Activated T-helper 1 cell treated with Interleukin-2 at 50 U/mL for 16 hours (primary cell): ENCODE data around the gene MCC.

Experiments
- DNase-seq: peaks from one replicate; pipeline ENCODE4 v3.0.0-alpha.2; 2020; ENCODE audit warnings: low read depth

The MCC gene

DNA sequence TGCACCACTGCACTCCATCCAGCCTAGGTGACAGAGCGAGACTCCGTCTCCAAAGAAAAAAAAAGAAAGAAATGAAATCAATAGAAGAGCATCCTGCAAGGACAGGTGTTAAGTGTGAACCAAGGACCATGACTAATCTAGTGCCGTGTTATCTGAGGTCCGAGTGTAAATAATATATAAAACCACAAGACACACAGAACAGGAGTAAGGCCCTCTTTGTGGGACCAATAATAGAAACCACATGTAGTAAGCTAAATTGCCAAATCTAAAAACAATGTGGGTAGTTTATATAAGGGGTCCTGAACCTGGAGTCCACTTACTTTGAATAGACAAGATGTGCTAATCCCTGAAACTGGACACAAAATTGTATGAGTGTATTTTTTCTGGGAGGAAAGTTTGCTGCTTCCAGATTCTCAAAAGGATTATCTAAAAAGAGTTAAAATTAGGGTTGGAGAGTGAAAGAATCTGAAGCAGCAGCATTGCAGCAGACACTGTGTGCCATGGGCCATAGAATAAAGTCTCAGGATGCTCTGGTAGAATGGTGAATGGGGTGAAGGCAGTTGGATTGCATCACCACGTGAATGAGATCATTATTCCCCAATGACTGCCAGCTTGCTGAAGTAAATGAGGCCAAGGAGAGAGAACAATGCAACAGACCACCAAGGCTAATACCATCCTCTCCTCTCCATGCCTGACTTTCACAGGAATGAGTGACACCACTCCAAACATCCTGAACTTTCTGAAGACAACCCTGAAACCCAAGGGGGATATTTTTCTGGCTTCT is 288.9 kb downstream of the MCC start:
- no peak for DNase-seq

DNA sequence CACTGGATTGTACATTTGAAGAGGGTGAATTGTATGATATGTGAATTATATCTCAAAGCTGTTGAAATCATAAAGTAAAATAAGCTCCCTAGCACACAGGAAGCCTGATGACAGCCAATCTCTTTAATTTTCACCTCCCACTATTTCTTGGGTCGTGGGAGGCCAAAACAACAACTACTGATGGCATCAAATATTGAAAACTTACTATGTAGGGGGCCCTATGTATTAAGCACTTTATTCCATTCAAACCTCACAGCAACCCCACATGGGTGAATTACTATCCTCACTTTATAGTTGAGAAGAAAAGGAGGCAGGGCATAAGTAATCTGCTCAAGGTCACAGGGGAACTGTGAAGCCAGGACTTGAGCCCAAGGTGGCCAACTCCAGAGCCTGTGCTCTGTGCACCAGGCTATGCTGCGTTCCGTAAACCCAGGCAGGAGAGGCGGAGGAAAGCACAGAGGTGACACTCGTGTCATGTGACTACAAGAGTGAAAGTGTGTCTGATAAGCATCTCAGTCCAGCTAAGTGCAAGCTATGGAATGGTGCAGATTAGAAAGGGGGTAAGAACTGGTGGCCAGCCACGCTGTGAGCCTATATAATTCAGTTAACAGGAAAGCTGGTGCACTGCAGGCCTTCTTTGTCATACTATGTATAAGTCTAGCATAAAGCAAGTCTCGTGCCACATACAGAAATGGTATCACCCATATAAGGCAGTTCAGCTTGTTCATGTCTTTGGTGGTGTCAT is 290.6 kb downstream of the MCC start:
- DNase-seq = no peak

DNA sequence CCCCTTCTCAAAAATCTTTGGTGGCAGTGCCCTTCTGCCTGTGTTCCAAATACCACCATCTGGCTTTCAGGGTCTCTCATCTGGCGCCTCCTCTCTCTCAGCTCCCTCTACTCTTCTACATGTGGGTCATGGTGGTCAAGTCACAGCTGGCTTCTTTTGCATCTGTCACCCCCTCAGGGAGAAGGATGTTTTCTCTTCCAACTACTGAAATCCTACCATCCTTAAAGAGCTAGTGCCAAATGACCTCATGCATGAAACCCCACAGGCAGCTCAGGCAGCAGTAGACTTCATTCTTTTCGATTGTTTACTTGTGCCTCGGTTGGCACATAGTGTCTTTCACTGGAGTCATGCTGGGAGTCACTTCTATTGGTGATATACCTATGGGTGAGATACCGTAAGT is 292.5 kb downstream of the MCC start:
- no peak for DNase-seq

DNA sequence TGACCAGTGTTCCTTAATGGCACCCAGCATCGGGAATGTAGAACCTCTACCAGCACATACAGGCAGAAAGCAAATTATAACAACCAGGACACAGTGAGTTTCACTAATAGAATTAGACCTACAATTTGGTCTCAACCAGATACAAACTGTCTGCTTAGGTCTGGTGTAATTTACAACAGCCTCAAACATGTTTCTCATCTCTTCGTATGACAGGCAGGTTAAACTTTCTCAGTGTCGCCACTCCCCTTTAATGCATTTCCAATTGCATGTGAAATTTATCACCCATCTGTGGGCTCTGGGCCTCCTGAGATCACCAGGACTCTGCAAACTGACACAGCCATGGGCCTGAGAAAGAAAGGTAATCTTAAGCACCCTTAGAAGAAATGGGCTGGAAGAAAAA is 293.0 kb downstream of the MCC start:
- DNase-seq = no peak

DNA sequence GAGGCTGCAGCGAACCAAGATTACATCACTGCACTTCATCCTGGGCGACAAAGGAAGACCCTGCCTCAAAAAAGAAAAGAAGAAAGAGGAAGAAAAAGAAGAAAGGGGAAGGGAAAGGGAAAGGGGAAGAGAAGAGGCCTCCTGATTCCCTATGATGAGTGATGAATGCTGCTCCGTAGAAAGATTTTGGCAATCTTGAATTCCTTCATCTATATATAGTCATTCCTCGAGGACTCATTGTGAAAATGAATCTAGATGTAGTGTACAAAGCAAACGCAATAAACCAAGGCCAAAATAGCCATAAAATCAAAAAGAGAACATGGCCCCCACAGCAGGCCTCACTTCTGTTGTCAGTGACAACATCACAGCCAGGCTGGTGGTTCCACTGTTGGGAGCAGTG is 293.7 kb downstream of the MCC start:
- no peak for DNase-seq

DNA sequence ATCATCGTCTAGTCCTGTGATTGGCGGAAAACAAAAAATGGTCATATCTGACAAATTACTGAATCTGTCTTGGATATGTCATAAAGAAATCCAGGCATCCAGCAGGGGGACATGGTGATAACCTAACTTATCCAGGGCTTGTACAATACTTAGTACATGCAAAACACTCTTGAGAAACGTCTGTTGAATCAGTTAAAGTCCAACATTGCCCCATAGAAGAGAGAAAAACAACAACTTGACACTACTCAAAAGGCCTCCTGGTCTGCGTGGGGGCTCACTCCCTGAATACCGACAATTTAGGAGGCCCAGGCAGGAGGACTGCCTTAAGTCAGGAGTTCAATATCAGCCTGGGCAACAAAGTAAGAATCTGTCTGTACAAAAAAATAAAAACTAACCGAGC is 294.1 kb downstream of the MCC start:
- DNase-seq = no peak

DNA sequence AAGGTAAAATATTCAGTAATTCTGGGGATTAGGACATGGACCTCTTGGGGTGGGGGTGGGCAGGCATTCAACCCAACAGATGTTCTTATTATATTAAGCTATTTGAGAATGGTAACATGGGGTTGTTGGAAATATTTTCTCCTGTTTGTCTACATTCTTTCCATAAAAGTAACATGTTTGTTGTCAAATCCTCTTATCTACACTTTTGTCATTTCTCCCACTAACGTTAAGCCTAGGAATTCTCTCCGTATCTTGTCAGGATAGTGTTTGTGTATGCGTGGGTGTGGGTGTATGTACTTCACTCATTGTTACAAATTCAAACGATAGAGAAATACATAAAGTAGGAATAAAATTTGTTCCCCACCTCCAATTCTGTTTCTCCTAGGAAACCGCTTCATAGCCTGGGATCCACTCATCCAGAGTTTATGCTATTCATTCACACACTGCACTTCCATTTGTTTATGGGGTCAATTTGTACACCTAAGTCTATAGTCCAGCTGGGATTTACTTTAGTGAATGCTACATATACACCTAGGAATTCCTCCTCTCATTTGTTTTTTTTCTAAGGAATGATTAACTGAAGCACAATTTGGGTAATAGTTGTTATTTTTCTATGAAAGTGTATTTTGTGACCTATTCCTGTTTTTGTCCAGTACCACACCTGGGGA is 294.8 kb downstream of the MCC start:
- DNase-seq = no peak

DNA sequence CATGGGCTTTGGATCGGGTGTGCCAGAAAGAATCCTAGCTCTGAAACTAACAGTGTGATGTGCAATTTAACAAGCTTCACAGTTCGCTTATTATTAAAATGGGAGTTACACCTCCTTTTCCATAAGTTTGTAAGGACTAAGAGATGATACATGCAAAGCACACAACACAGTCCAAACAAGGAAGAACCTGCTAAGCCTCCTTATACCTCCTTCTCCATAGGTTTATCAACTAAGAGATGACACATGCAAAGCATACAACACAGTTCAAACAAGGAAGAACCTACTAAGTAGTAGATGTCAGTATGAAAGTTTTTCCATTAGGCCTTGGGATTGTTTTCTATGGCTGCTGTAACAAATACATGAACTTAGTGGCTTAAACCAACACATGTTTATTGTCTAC is 295.7 kb downstream of the MCC start:
- DNase-seq = no peak

DNA sequence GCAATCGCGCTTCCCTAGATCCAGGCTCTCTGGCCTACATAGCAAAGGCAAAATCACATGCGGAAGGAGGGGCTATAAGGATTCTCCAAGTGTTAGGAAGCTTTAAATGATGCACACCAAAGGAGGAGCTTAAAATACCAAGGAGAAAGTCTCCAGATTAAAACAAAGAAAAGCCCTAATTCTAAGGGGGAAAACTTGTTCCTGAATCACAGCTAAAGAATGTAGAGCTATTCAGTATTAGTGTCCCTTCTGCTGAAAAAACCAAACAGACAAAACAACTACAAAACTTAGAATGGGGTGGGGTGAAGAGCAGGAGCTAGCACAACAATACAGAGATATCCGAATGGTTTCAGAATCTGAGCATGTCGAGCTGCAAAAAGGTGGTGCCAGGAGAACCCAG is 297.9 kb downstream of the MCC start:
- no peak for DNase-seq

DNA sequence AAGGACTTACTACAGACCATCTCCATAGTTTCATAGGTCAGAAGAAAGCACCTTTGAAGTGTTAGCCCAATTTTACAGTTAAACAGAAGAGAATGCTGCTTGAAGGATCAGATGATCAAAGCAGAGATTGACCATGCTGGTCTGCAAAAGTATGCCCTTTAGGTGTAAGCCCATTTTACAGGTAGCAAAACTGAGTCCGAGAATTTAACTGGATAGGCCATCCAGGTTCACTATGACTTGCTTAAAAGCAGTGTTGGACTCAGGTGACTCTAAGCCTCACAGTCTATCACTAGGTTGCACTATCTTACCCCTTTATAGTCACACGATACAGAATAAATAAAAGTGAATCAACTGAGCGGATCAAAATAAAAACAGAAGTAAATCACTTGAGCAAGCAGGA is 299.0 kb downstream of the MCC start:
- no peak for DNase-seq

DNA sequence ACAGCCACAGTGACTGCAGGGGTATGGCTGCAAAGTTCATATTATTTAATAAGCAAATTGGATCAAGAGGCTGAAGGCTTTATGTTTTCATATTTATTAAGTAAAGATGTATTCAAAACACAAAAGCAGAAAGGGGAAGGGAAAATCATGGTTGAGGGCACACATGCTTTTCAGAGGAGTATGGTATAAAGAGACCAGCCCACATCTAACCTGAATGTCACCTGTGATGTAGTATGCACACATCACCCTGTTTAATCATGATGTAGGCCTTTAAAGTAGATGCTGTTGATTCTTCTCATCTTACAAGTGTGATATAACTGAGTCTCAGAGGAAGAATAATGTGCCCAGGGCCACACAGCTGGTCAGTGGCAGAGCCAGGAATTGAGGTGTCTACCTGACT is 299.8 kb downstream of the MCC start:
- no peak for DNase-seq

DNA sequence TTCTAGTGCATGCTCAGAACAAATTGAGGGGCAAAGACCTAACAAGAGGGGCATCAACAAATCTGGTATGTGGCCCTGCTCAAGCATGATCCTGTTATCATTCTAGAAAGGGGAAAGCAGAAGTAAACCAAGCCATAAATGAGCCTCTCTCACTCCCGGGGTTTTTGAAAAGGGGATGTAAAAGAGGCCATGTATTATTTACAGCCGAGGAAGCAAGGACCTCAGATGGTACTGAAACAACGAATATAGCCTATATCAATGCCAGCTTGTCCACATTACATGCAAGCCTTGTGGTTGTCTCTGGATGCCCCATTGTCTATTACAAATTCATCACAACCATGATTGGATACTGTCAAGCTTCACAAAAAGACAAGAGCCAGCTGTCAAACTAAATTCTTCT is 300.3 kb downstream of the MCC start:
- no peak for DNase-seq

DNA sequence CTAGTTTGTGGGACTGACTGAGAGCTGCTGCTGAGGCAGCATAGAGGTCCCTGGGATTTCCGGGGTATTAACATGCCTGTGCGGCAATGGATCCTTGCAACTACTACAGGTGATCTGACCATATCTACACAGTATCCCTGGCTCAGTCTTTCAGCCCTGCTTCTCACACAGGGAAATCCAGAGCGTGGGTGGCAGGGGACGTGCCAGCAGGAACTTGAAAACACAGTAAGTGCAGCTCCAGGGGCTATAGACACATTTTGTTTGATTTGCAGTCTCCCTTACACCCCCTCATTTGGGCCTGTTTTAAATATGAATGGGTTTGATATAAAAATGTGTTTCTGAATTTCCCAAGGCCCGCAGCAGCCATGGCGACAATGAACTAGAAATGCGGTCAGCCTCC is 302.2 kb downstream of the MCC start:
- DNase-seq = no peak

DNA sequence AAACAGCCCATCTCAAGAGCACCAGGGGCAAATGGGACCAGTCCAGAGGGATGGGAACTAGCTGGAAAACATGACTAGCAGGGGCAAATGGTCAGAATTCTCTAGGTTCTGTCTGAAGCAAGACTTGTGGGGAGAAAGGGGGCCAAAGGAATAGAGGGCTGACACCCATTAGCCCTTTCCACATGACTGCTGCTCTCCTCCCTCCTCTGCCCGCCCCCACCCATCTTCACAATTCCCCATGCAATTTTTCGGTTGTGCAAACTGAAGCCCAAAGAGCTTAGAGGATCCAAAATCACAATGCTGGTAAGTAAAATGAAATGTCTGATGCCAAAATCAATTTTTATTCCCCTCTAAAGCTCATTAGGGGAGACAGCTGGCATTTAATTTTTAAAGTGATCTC is 304.6 kb downstream of the MCC start:
- no peak for DNase-seq

DNA sequence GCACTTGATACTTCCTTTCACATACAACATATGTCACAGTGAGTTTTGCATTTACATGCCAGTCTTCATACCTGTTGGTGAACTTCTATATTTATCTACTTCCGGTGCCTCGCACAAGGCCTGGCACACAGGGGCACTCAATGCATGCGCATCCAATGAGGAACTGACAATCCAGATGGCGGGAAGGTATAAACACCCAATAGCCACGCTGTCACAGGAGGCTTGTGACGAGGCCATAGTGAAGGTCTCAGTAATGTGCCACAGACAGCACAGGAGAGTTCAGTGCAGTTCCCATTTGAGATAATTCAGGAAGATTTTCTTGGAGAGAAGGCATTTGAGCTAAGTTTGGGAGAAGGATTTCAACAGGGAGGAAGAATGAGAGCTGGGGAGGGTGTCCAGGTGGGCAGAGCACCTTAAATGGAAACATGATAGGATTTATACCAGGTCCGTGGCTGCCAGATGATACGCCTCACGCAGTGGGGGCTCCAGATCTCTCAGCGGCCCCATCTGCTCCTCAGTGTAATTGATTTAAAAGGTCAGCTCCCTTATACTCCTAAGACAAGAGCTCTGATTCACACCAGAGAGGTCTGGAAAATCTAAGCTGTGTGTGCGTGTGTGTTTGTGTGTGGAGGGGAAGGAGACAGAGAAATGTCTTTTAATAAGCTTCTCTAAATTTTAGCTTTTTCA is 305.5 kb downstream of the MCC start:
- no peak for DNase-seq

DNA sequence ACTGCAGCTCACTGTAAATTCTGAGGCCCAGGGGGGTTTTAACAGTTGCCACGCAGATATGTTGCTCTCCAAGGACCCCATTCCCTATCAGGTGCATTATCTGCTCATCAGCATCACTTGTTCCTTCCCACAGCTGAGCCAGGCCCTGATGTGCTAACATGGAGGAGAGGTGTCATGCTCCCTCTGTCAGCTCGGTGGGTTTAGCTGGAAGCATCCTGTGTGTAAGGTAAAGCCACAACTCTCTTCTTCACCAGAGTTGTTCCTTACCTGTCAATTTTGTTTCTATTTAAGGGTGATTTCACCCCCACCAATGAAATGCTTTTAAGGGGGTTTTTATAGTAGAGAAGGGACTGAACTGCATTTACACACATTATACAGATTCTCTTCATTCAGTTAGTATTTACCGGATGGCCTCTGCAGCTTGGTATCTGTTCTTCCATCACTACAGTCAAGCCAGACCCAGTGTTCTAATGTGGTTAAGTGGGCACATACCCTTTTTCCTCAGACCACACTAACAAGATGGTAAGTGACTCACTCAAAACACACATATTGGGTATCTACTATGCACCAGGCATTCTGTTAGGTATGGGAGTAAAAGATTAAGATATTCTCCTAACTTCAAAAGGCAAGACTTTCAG is 306.3 kb downstream of the MCC start:
- no peak for DNase-seq

DNA sequence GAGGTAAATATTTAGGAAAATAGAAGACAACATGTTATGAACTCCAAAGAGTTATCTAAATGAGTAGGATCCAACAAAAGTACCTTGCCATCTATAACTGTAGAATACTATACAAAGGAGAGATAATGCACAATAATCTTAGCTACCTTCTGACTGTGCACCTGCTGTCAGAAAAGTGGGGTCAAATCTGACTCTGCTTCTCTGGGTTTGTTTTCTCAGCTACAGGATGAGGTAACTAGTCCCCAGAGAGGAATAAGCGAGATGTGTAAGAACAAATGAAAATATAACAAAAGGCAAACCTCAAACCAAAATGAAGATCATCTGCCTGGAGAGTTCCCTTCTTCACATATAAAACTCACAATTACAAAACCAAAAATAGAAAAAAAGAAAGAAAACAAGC is 306.8 kb downstream of the MCC start:
- DNase-seq = no peak

DNA sequence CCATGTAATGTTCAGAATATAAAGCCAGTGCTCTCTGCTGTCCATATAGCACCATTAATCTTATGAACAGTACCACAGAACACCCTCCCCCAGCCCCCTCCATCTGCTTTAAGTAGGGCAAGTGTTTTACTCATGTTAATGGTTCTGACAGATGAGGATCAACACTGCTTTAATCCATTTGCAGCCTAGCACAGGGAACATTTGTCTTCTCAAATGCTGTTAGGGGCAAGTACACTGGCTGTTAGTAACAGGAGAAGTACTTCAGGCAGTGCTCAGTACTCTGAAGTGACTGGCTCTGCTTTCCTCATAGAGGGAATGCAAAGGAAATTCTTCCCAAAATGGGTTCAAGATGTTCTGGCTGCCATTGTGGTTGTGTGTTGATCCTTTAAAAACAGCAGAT is 309.1 kb downstream of the MCC start:
- no peak for DNase-seq

DNA sequence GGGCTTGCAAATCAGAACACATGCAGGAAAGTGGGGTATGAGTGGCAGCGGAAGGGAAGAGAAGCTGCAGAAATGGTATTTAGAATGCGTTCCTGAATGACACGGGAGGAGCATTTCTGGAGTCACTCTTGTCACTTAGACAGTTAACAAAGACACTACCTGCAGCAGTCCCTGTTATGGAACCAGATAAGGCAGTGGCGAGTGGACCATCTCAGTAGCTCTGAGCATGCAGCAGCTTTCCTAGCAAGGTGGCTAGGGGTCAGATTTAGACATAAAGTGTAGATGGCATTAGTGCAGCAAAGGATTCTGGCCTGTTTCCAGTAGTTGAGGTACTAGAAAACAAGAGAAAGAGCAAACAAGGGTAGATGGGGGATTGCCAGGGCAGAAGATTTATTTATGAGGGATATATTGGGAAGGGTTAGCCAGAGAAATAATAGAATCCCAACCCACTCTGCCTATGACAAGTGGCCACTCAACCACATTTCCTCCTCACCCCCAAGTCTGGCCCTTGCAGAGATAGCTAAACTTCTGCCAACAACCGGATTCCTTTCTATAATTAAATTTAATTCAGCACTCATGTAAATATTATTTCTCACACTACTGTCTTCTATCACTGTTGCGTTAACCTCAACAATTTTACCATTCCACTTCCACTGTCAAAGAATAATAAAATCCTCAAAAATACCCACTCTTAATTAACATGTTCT is 310.0 kb downstream of the MCC start:
- DNase-seq = no peak

DNA sequence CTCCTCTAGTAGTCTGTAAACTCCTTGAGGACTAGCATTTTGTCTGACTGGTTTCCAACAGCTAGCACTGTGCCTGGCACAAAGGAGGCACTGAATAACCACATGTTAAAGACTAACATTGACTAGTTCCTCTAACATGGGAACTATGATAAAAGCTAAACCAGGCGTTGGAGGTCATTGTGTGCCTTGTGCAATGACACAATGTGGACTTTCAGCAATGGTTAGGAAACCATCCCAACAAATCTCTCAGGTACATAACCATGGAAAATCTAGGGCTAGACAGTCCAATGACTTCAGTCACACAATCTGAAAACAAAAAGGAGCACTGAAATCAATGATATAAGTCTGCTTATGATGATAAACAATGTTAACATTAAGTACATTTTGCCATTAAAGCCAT is 311.0 kb downstream of the MCC start:
- no peak for DNase-seq

DNA sequence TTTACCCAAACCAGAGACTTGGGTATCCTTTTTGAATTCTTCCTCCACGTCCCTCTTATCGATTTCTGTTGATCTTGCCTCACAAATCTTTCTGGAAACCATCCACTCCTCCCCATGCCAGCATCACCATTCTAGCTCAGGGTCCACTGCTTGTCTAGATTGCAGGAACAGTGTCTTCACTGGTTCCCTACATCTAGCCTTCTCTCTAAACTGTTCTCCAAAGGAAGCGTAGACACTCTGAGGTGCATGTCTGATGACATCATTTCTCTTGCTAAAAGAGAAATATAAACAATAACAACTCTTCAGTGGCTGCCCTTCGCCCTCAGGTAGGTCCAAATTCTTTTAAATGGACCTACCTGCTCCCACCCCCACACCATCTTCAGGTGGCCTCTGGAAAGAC is 311.5 kb downstream of the MCC start:
- DNase-seq = no peak

DNA sequence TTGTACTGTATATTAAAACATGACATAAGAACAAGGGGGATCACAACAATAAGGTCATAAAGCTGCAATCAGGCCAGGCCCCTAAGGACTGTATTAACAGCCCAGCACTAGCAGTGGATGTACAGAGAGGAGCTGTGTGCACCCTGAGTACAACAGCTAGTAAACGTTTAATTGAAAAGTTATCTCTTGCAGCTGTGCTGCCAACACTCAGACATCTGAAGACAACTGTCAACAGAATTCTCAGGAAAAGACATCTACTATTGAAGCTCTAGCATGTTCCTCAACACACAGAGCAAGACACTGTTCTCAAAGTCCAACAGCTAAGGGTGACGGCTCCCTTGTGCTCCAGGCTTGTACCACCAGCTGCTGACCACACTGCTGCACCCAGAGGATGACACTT is 312.1 kb downstream of the MCC start:
- no peak for DNase-seq
